Fibroblast of lung (primary cell): ENCODE results near the gene EPB41L1. TPM values are rescaled to one million over a fixed set of nuclear protein-coding genes. Genes with fewer than 3 reads are reported as not detected.

Experiments used
- DNase-seq, 2 donors: peaks; one replicate each; pipeline versions ENCODE4 v3.0.0 to v3.0.0-alpha.2; 2010; ENCODE audit warnings: low read depth in 2 of 2
- H2AFZ ChIP-seq: 2 replicates; pipeline ENCODE4 v1.5.1; 2012; ENCODE audit warnings: low read length, control low read depth, inconsistent platforms
- H3K27ac ChIP-seq: 2 replicates; pipeline ENCODE4 v1.5.1; 2011; ENCODE audit warnings: low read length, control low read depth; ENCODE audit not compliant: insufficient read depth
- H3K27me3 ChIP-seq: 2 replicates; pipeline ENCODE4 v1.5.1; 2011; ENCODE audit warnings: mild to moderate bottlenecking, low read length; ENCODE audit not compliant: control insufficient read depth, insufficient read depth
- H3K36me3 ChIP-seq: 2 replicates; pipeline ENCODE4 v1.5.1; 2011; ENCODE audit warnings: low read length; ENCODE audit not compliant: control insufficient read depth, insufficient read depth
- H3K4me1 ChIP-seq: 2 replicates; pipeline ENCODE4 v1.5.1; 2011; ENCODE audit warnings: low read length; ENCODE audit not compliant: control insufficient read depth, insufficient read depth; ENCODE audit errors: extremely low read depth
- H3K4me2 ChIP-seq: 2 replicates; pipeline ENCODE4 v1.5.1; 2011; ENCODE audit warnings: low read length, control low read depth; ENCODE audit not compliant: insufficient read depth; ENCODE audit errors: extremely low read depth
- H3K4me3 ChIP-seq, 4 experiments: fragments of 200-600 bp in 1 of 4; sonication (generic) in 1 of 4; replicated peaks in 1 of 4; 2 replicates each; pipeline ENCODE4 v1.5.1; 2011 to 2016; ENCODE audit warnings: low read length in 4 of 4, low read depth in 3 of 4, mild to moderate bottlenecking in 3 of 4, control low read depth in 2 of 4, inconsistent platforms in 1 of 4, mixed read lengths in 1 of 4; ENCODE audit not compliant: insufficient read depth in 1 of 4; ENCODE audit errors: control extremely low read depth in 1 of 4
- H3K79me2 ChIP-seq: 2 replicates; pipeline ENCODE4 v1.5.1; 2012; ENCODE audit warnings: mild to moderate bottlenecking, low read length, inconsistent platforms; ENCODE audit not compliant: control insufficient read depth, insufficient read depth
- H3K9ac ChIP-seq: 2 replicates; pipeline ENCODE4 v1.5.1; 2011; ENCODE audit warnings: mild to moderate bottlenecking, low read length, control low read depth; ENCODE audit not compliant: insufficient read depth
- H3K9me3 ChIP-seq: 2 replicates; pipeline ENCODE4 v1.5.1; 2012; ENCODE audit warnings: low read depth, low read length; ENCODE audit not compliant: control insufficient read depth, insufficient read depth
- H4K20me1 ChIP-seq: 2 replicates; pipeline ENCODE4 v1.5.1; 2011; ENCODE audit warnings: low read length; ENCODE audit not compliant: control insufficient read depth, insufficient read depth; ENCODE audit errors: extremely low read depth
- CTCF ChIP-seq, 2 donors: IDR thresholded peaks in 1 of 2; conservative IDR thresholded peaks in 1 of 2; 1 replicate in 1 of 2; 2 replicates in 1 of 2; pipeline ENCODE4 v1.5.1; 2011 to 2012; ENCODE audit warnings: low read length in 2 of 2, control low read depth in 1 of 2, inconsistent platforms in 1 of 2, low read depth in 1 of 2, mild to moderate bottlenecking in 1 of 2
- EZH2 ChIP-seq: IDR thresholded peaks from 2 replicates; pipeline ENCODE4 v1.5.1; 2012; ENCODE audit warnings: low read length, control low read depth, mild to moderate bottlenecking; ENCODE audit errors: missing control alignments
- polyA plus RNA-seq, 2 donors: library from polyadenylated mRNA; depleted of rRNA in 1 of 2; stranded (reverse) in 1 of 2; unstranded in 1 of 2; fragments of >200 nt; gene quantifications; 2 replicates each; pipeline ENCODE4 v1.2.1, GENCODE V29; 2011 to 2012; ENCODE audit warnings: missing spikeins in 1 of 2
- total RNA-seq: library from RNA; depleted of rRNA; stranded (reverse); fragments of >200 nt; gene quantifications from 2 replicates; pipeline ENCODE4 v1.2.1, GENCODE V29; 2014

EPB41L1 gene
- total and polyA plus RNA-seq, 2 donors (not counting 1 experiment from before 2014, with no cell fraction given) = 16.2 to 17.0 TPM

GRCh38 chr20:36177716-36178115 lies 23.2 kb downstream of the EPB41L1 start:
- no peak overlapping the region for H3K4me2 ChIP-seq
- no peaks in the 10 kb centered on the region for H3K36me3 ChIP-seq
- peaks cover 4% of the 10 kb centered on the region for H3K4me1 ChIP-seq
- no peaks in the 10 kb centered on the region for H3K27me3 ChIP-seq
- H4K20me1 ChIP-seq = no peaks in the 10 kb centered on the region
- H3K9me3 ChIP-seq = no peaks in the 10 kb centered on the region
- H3K79me2 ChIP-seq = no peaks in the 10 kb centered on the region
- no peak overlapping the region for H3K27ac ChIP-seq
- H3K4me3 ChIP-seq = no peak overlapping the region
- TF ChIP-seq CTCF (conservative IDR thresholded peaks at IDR 0.05 in 1 of 2, IDR thresholded peaks at IDR 0.05 in 1 of 2; ENCODE audit: low read depth in 1 of 2, low read length in 2 of 2) (no peak), EZH2 (no peak)
- no peak for DNase-seq
- no peak overlapping the region for H3K9ac ChIP-seq
- H2AFZ ChIP-seq = no peak overlapping the region

- no peak for DNase-seq
- Histone ChIP-seq H3K4me1 (no peaks in the 10 kb centered on the region), H3K4me3 (no peak overlapping the region), H3K79me2 (no peaks in the 10 kb centered on the region), H3K27me3 (no peaks in the 10 kb centered on the region), H3K36me3 (no peaks in the 10 kb centered on the region), H3K27ac (no peak overlapping the region), H2AFZ (no peak overlapping the region), H3K9ac (no peak overlapping the region), H3K4me2 (no peak overlapping the region), H4K20me1 (no peaks in the 10 kb centered on the region), H3K9me3 (no peaks in the 10 kb centered on the region)
- TF ChIP-seq CTCF (conservative IDR thresholded peaks at IDR 0.05 in 1 of 2, IDR thresholded peaks at IDR 0.05 in 1 of 2; ENCODE audit: low read depth in 1 of 2, low read length in 2 of 2) = no peak
- no peak for TF ChIP-seq EZH2
Observed at GRCh38 chr20:36179170-36179945, 24.8 kb downstream of the EPB41L1 start.

GRCh38 chr20:36180323-36180722 lies 25.8 kb downstream of the EPB41L1 start:
- no peak overlapping the region for H3K4me2 ChIP-seq
- no peaks in the 10 kb centered on the region for H3K79me2 ChIP-seq
- H3K4me3 ChIP-seq = no peak overlapping the region
- no peak overlapping the region for H3K27ac ChIP-seq
- H3K9ac ChIP-seq = no peak overlapping the region
- H4K20me1 ChIP-seq = no peaks in the 10 kb centered on the region
- no peak for DNase-seq
- no peaks in the 10 kb centered on the region for H3K36me3 ChIP-seq
- TF ChIP-seq CTCF (conservative IDR thresholded peaks at IDR 0.05 in 1 of 2, IDR thresholded peaks at IDR 0.05 in 1 of 2; ENCODE audit: low read depth in 1 of 2, low read length in 2 of 2) = no peak
- no peak for TF ChIP-seq EZH2
- H3K9me3 ChIP-seq = no peaks in the 10 kb centered on the region
- no peak overlapping the region for H2AFZ ChIP-seq
- no peaks in the 10 kb centered on the region for H3K4me1 ChIP-seq
- H3K27me3 ChIP-seq = no peaks in the 10 kb centered on the region
